HG03135 (cell line): Measurements from ENCODE around the gene CLSTN2.

Experiments
- ATAC-seq: cut with Tn5 transposase; IDR thresholded peaks from one replicate; pipeline ENCODE4 v1.9.1; 2021; ENCODE audit warnings: mild to moderate bottlenecking, moderate library complexity; ENCODE audit not compliant: unreplicated experiment

The CLSTN2 gene

DNA sequence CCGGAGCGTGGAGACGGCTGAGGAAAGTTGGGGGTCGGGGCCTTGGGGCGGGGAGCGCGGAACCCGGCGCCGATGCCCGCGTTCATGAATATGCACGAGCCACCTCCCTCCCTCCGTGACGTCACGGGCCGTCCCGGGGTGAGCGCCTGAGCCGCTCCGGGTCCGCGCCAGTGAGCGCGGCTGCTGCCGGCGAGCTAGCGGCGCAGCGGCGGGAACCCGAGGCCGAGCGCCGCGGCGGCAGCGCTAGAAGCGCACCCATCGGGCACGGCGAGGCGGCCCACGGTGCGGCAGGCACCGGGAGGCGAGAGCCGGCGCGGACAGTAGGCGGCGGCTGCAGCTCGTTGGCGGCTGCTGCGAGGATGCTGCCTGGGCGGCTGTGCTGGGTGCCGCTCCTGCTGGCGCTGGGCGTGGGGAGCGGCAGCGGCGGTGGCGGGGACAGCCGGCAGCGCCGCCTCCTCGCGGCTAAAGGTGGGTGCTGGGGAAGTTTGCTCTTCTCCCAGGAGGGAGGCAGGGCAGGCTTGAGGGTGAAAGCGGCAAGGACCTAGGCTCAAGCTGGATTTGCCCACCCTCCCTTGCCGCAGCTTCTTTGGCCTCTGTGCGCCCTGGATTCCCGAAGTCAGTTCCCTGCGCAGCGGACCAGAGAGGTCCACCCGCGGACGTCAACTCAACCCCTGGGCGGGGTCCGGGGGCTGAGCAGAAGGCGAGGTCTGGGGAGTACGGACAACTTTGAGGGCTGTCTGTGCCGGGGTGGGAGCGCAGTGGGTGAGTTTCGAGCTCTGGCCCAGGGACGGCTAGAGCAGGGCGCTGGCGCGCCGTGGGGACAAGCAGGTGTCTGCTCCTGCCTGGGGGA lies at the start of gene CLSTN2:
TSS of gene CLSTN2 (plus strand) at position 170 of the 850 bp plus-strand sequence.
- no peak for ATAC-seq

DNA sequence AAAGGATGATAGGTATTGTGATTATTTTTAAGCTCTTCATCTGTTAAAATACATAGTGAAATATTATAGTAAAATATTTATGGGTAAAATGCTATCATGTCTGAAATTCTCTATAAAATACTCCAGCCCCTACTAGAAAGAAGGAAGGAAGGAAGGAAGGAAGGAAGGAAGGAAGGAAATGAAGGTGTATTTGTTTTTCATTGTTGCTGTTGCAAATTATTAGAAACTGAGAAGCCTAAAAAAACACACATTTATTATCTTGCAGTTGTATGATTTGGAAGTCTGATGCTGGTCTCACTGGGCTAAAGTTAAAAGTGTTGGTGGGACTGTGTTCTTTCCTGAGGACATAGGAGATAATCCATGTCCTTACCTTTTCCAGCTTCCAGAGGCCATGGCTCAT lies 47.6 kb upstream of the CLSTN2 start:
- ATAC-seq = no peak

DNA sequence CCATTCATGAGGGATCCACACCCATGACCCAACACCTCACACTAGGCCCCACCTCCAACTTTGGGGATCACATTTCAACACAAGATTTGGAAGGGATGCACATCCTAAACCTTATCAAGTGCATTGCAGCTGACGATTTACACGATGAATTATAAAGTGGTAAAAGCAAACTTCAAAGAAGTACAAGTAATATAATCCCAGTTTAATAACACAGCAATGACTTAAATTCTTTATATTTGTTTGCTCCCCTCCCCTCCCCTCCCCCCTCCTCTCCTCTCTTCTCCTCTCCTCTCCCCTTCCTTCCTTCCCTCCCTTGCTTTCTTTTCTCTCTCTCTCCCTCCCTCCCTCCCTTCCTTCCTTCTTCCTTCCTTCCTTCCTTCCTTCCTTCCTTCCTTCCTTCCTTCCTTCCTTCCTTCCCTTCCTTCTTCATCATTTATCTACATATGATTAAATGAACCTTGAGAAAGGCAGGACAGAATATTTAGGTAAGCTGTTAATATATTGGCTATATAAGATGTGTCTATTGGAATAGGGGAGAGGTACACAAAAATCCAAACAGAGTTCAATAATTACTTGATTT lies 46.3 kb upstream of the CLSTN2 start:
- ATAC-seq = no peak

DNA sequence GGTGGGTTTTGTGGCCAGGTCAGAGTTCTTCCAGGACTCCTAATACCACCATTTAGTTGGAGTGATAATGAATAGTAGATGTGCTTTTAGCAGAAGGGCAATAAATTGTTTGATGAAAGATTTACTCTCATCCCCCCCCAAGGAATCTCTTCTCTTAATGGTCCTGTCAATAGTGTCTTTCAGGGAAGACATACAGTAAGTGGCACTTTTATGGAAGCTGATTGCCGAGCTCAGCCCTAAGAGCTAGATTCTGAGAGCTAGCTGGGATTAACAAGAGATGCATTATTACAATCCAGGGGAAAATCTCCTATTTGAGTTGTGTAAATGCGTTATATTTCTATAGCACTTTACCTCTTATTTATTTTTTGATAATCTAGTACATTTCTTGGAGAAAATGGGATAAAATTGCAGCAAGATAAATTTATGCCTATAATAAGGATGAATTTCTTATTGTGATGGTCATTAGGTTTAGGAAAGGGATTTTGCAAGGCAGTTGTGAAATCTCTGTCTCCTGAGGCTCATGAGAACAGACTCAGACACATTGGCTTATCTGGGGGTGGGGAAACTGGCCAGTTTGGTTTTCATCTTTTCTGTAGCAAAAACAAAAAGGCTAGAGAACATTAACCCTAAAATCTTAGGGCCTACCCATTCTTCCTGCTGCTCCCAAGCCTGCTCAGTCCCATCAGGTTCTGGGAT lies 41.6 kb upstream of the CLSTN2 start:
- no peak for ATAC-seq

DNA sequence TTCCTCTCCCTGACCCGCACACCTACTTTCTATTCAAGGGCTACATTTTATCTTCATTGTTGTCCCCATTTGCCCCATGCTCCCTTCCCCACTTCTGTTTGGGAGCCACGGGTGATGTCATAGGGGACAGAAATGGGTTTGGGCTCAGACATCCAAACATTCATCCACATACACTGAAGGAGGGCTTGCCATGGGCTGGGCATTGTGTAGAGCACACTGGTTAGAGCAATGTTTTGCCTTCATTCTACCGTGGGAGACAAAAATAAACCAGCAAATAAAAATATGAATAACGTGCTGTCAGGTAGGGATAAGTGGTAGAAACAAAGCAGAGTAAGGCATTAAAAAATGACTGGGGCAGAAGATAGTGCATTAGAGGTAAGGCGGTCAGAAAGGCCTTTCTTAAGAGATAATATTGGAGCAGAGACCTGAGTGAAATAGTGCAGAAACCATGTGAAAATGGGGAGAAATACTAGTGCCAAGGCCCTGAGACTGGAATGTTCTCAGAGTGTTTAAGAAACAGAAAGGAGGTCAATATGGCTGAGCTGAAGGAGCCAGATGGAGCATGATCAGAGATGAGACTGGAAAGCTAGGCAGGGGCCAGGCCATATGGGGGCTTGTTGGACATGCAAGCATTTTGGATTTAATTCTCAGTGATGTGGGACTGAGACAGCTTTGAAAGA lies 40.9 kb upstream of the CLSTN2 start:
- ATAC-seq = no peak

DNA sequence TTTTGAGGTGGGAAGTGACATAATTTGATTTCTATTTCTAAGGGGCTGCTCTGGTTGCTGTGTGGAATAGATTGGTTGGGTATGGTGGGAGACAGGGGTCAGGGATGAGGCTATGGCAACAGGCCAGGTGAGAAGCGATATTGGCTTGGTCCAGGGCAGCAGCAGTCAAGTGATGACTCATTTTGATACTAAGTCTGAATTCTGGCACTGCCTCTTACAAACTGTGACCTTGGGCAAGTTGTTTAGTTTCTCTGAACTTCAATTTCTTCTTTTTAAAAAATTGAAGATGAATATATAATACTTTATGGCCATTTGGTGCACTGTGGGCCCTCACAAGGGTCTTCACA lies 40.4 kb upstream of the CLSTN2 start:
- ATAC-seq = no peak

DNA sequence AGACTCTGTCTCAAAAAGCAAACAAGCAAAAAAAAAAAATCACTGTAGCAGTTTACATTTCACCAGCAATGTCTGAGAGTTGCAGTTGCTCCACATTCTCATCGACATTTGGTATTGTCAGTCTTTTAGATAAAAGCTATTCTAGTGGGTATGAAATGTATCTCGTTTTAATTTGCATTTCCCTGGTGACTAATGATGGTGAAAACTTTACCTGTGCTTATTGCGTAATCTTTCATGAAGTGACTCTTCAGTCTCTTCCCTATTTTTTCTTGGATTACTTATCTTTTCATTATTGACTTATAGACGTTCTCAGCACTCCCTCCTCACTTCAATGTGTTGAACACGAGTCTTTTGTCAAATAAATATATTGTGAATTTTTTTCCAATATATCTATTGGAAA lies 37.2 kb upstream of the CLSTN2 start:
- no peak for ATAC-seq

DNA sequence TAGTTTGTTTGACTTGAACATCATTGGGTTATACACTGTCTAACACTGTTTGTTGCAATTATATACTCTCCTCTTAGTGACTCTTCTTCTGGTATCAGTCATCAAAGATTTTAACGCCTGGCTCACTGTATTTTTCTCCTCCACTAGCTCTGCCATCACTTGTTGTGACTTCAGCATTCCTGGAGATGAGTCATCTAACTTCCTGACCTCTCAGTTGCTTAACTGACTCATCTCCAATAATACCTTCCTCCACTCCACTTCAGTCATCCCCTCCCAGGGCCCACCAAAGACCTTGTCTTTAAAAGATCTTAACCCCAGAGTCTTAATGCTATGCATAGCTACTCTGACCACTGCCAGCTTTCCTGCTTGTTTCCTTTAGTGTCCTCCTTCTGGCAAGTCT lies 28.6 kb upstream of the CLSTN2 start:
- no peak for ATAC-seq

DNA sequence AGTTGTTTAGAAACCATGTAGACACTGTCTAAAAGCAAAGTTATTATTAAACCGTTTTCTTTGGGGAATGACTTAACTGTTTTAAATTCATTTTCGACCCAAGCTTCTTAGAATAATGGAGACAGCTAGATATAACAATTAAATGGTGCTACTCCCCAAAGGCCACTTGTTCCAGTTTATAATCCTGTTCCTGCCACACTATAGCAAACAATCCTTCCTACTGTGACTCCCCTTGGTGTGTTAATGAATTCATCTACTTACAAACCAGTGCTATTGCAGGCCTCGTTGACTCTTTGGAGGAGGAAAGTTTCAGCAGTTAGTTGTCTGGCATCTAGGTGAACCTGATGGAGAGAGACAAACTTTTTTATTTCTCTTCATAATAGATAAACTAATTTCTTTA lies 25.2 kb upstream of the CLSTN2 start:
- ATAC-seq = no peak

DNA sequence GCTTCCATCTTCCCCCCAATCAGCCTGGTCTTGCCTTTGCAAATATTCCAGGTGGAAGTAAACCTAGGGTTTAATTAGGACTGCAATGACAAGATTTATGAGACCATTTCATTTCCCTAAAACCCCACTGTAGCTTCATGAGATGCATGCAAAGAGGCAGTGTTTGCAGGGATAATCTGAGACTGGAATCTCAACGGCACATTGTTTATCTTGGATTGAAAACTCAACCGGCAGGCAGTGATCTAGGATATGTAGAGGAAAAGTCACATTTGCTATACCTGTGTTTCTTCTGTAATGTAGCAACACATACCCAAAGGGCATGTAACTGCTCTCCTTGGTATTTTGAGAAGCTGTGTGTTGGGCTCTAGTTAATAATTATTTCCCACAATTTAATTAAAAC lies 18.7 kb upstream of the CLSTN2 start:
- ATAC-seq = no peak

DNA sequence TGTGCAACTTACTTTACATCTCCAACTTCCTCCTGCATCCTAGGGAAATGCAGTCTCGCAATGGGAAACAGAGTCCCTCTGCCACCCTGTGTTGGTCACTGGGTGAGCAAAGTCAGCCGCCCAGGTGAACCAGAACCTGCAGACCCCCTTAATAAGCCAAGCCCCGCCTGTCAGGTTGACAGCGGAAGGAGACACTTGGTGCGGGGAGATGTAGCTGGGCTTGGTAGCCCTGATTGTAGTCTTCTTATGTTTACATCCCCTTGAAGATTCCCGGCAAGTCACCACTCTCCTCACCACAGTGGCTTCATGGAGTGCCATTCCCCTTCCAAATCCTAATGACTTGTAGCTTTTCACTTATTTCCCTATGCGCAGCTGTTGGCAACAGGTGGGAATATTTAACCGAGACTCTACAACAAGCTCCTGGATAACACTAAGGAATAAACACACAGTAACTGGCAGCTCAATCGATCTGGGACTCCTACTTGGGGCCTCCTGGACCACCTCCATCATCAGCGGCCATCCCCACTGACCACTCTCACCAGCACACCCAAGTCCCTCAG lies 17.7 kb upstream of the CLSTN2 start:
- ATAC-seq = no peak

DNA sequence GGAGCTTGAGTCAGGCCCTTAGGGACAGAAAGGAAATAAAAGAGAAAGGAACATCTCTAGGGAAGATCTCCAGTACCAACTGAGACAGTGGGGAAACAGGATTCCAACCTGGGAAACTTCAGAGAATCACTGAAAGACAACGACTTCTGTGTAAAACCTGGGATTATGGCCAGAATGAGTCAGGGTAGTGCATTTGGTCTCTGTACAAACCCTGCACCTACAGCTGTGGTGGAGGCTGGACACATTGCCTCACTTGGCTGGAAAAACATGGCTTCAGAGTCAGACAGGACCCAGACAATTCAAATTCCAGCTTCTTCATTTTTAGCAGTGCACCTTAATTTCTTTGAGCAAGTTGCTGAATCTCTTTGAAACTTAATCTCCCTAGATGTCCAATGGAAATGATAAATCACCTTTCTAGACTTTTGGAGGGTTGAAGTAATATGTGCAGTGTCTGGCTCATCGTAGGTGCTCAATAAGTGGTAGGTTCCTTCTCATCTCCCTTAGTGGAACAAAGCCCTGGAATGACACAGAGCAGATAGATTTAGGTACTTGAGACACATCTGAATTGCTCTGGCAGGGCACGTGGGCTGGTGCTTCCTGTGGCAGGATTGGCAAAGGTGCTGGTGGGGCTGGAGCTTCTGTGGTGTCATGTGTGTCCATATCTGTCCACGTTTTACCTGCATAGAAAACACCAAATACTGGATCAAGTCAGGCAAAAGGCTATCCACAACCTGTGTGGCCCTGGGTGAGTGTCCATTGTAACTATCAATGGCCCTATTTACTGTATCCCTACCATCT lies 6.1 kb upstream of the CLSTN2 start:
- no peak for ATAC-seq

DNA sequence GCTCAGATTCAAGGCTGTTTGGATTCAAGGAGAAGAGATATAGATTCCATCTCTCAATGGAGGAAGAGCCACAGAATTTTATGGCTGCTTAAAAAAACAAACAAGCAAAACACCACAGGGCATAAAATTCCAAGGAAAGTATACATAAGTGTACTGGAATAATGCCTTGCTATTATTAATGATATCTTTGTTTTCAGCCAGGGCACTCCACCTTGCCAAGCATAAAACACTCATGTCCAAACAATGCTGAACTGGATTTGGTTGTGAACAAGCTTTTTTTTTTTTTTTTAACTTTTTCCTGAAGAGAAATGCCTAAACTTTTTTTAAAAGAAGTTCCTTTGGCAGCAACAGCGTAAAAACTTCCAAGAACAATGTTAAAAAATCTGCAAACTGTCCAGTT lies 4.8 kb upstream of the CLSTN2 start:
- no peak for ATAC-seq

DNA sequence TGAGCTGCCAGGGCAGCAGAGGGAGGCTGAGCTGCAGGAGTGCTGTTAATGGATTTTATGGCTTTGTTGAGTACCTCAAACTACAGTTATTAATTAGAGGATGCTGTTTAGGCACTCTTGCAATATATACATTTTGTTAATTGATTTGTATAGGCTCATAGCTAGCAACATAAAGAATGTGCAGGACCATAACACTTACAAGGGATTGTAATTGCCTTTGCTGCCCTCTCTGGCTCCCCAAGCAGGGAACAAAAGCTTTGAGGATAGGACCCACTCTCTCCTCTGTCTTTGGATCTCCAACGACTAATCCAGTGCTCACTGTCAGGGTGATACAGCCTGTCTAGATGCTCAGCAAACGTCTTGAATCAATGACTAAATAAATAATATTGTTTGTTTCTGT lies 1.2 kb upstream of the CLSTN2 start:
- ATAC-seq = no peak

DNA sequence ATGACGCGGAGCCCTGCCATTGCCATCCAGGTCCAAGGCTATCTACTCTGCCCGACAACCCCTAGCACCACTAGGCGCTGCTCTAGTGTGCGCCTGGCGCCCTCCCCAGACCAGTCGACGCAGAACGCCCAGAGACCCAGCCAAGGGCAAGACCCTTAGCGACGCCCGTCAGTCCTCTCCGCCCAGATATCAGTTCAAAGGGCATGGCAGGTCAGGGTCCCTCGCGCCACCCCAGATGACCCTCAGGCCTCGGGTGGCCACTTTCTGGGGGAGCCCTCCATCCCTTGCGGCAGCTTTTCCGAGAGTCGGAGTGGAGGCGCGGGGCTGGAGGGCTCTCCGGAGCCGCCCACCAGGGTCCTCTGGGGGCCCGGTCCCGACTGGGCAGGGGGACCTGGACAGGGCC lies 371 bp upstream of the CLSTN2 start:
- ATAC-seq = no peak

DNA sequence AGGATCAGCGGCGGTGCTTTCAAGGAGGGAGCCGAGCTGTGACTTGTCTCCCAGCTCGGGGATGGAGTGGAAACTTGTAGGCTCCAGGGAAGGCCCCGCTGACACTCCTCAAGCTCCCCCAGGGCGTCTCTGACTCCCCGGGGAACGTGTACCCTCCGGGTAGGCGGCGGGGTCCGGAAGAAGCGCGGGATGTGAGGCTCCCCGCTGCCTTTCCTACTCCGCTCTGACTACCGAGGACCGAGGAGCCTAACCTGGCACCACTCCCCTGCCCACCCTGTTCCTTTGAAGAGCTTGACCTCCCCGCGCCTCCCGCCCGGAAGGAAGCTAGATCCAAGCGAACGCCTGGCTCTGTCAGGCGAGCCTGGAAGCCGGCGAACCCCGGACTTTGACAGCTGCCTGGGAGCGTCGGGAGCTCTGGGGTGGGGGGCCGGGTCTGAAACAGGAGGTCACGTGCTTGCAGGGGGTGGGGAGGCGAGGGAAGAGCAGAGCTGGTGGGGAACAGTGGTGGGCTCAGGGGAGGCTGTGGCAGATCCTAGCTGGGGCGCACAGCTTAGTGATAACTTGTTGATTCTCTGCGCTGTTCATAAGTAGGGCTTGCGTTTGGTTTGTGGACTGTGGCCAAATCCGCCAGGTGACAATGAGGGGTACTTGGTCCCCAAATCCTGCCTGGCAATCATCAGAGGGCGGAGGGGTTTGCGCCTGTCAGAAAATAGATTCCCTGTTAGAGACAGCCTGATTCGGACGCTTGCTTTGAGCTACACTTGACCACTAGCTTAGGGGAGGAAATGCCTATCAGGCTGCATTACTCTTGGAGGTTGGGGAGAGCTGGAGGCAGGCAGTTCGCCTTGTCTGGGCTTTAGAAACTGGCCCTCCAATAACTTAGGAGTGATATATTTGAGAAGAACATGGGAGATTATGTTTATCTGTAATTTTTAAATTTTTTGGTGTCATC lies 1.2 kb downstream of the CLSTN2 start:
- no peak for ATAC-seq

DNA sequence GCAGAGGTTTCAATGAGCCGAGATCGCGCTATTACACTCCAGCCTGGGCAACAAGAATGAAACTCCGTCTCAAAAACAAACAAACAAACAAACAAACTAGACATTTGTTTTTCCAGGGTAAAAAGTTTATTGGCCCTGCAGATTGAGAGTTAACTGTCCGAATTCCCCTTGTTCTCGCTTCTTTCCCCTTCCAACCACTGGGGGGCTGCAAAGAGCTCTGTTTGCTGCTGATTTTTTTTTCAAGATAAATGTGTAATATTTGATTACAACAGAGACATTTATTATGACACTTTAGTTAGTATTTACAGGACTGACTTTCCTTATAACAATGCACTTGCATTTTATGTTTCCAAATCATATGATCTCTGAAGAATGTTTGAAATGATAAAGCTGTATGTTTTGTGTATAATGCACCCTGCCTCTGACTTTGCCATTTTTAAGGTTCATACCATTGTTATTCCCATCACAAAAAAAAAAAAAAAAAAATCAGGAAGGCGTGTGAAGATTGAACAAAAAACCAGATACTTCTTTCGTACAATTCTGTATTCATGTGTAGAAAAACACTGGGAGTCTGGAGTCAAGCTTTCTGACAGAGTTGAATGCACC lies 2.8 kb downstream of the CLSTN2 start:
- ATAC-seq = no peak

DNA sequence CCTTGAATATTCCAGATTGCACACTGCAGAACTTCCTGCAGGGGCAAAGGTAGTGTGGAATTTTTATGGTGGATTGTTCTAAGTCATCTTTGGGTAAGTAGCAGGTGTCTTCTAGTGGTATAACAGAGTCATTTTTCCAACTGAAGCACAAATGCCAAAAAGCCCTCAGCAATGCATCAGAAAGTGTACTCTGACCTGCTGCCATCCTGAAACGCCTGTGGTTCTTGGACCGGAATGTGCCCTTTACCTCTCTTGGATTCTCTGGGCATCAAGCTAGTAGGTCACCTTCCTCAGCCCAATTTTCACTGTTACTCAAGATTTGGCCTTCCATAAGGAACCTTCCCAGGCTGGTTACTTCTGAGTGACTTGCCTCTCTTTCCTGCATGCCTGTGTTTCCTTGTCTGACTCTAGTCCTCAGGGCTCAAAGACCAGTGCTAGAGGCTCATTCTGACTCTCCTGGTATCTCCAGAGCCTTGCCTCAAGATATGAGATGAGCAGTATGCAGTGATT lies 4.8 kb downstream of the CLSTN2 start:
- ATAC-seq = no peak

DNA sequence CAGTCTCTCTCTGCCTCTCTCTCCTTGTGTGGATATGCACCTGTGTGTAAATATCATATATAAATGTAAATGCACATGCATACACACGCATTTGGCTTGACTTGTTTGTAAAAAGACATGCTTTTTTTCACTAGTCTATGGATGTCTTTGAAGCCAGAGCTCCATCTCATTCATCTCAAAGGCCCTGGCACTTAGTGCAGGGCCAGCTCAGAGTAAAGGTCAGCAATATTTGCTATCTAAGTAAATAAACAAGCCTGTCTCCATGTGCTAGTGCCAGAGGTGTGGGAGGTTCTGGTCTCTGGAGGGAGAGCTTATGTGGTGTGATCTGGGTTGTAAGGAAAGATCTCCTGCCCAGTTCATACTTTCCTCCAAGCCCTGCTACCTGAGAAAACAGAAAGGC lies 5.6 kb downstream of the CLSTN2 start:
- ATAC-seq = no peak
